ENCODE measurements around the gene C14orf119. TPM values are rescaled to one million over a fixed set of nuclear protein-coding genes. Genes with fewer than 3 reads are reported as not detected.

C14orf119 gene
- total RNA-seq, 1 experiment from 2014 or later, result 57.1 TPM

Other genes starting within 250 kb of the C14orf119 start
- gene LRP10, start 223.8 kb upstream of the C14orf119 start, total RNA-seq (2014; rRNA removed; shearing (Covaris generic); ENCODE audit: low replicate concordance), result 44.5 and 48.8 TPM in 2 replicates
- not detected in 2 replicates for gene REM2, start 212.3 kb upstream of the C14orf119 start, total RNA-seq (2014; rRNA removed; shearing (Covaris generic); ENCODE audit: low replicate concordance)
- gene RBM23, start 176.4 kb upstream of the C14orf119 start, total RNA-seq (2014; rRNA removed; shearing (Covaris generic); ENCODE audit: low replicate concordance), result 87.9 and 107 TPM in 2 replicates
- 92.8 and 171 TPM in 2 replicates for gene PRMT5, start 166.1 kb upstream of the C14orf119 start, total RNA-seq (2014; rRNA removed; shearing (Covaris generic); ENCODE audit: low replicate concordance)
- gene HAUS4, start 138.4 kb upstream of the C14orf119 start, total RNA-seq (2014; rRNA removed; shearing (Covaris generic); ENCODE audit: low replicate concordance), result 120 and 155 TPM in 2 replicates
- 109 and 119 TPM in 2 replicates for gene AJUBA, start 113.0 kb upstream of the C14orf119 start, total RNA-seq (2014; rRNA removed; shearing (Covaris generic); ENCODE audit: low replicate concordance)
- gene C14orf93, start 85.4 kb upstream of the C14orf119 start, total RNA-seq (2014; rRNA removed; shearing (Covaris generic); ENCODE audit: low replicate concordance), result 5.5 and 21.9 TPM in 2 replicates
- gene PSMB5, start 60.6 kb upstream of the C14orf119 start, total RNA-seq (2014; rRNA removed; shearing (Covaris generic); ENCODE audit: low replicate concordance), result 225 and 270 TPM in 2 replicates
- not detected in 2 replicates for gene PSMB11, start 53.3 kb upstream of the C14orf119 start, total RNA-seq (2014; rRNA removed; shearing (Covaris generic); ENCODE audit: low replicate concordance)
- 7.6 and 9.5 TPM in 2 replicates for gene CDH24, start 38.0 kb upstream of the C14orf119 start, total RNA-seq (2014; rRNA removed; shearing (Covaris generic); ENCODE audit: low replicate concordance)
- gene ACIN1, start 369 bp upstream of the C14orf119 start, total RNA-seq (2014; rRNA removed; shearing (Covaris generic); ENCODE audit: low replicate concordance), result 31.6 and 49.1 TPM in 2 replicates
- not detected in 2 replicates for gene CIROP, start 9.5 kb downstream of the C14orf119 start, total RNA-seq (2014; rRNA removed; shearing (Covaris generic); ENCODE audit: low replicate concordance)
- not detected in 2 replicates for gene CEBPE, start 23.8 kb downstream of the C14orf119 start, total RNA-seq (2014; rRNA removed; shearing (Covaris generic); ENCODE audit: low replicate concordance)
- gene SLC7A8, start 88.2 kb downstream of the C14orf119 start, total RNA-seq (2014; rRNA removed; shearing (Covaris generic); ENCODE audit: low replicate concordance), result not detected in 2 replicates
- gene RNF212B, start 142.4 kb downstream of the C14orf119 start, total RNA-seq (2014; rRNA removed; shearing (Covaris generic); ENCODE audit: low replicate concordance), result not detected in 2 replicates
- 4.6 and 9.0 TPM in 2 replicates for gene HOMEZ, start 190.6 kb downstream of the C14orf119 start, total RNA-seq (2014; rRNA removed; shearing (Covaris generic); ENCODE audit: low replicate concordance)
- 0.14 and 1.1 TPM in 2 replicates for gene PPP1R3E, start 207.4 kb downstream of the C14orf119 start, total RNA-seq (2014; rRNA removed; shearing (Covaris generic); ENCODE audit: low replicate concordance)
- 4.0 and 8.6 TPM in 2 replicates for gene BCL2L2, start 211.3 kb downstream of the C14orf119 start, total RNA-seq (2014; rRNA removed; shearing (Covaris generic); ENCODE audit: low replicate concordance)
- 41.9 and 73.8 TPM in 2 replicates for gene PABPN1, start 226.0 kb downstream of the C14orf119 start, total RNA-seq (2014; rRNA removed; shearing (Covaris generic); ENCODE audit: low replicate concordance)

All from Caki2 (cell line).